Stimulated activated naive CD8-positive, alpha-beta T cell treated with anti-CD3 and anti-CD28 coated beads, Interleukin-15, Interleukin-2, amounts not matched to agents 100 U/mL and 50 U/mL, for 24 hours (primary cell): ENCODE data around the gene PCBP3.
"Not testable (repeated sequence)": the region's sequence is repeated elsewhere in the genome, so short reads cannot be mapped to it uniquely, and the experiment has no call there.

ENCODE experiments used
- ATAC-seq: fragments of 150-1000 bp; cut with Tn5 transposase; one replicate; pipeline ENCODE4 v1.10.0; 2021
- DNase-seq: peaks from one replicate; pipeline ENCODE4 v3.0.0; 2021

Gene PCBP3

GRCh38 chr21:45969921-45970673 lies 326.6 kb downstream of the PCBP3 start:
- ATAC-seq (no peak), DNase-seq (no peak)

- DNase-seq = peak; percentile 80
- ATAC-seq = peak; percentile 62
These were observed 327.4 kb downstream of the PCBP3 start for GRCh38 chr21:45970674-45971615.

- DNase-seq = no peak
- ATAC-seq = no peak
These were observed 328.3 kb downstream of the PCBP3 start for GRCh38 chr21:45971616-45972352.

GRCh38 chr21:45972353-45972715 lies 328.8 kb downstream of the PCBP3 start:
- no peak for ATAC-seq

GRCh38 chr21:45972716-45973474 lies 329.4 kb downstream of the PCBP3 start:
- peak; percentile 28 for DNase-seq
- ATAC-seq = peak; percentile 8

More at GRCh38 chr21:45972353-45972715, 328.8 kb downstream of the PCBP3 start:
- peak; percentile 18 for DNase-seq

GRCh38 chr21:45973475-45974072 lies 330.0 kb downstream of the PCBP3 start:
- ATAC-seq (peak; percentile 80), DNase-seq (peak; percentile 88)

GRCh38 chr21:45974073-45975019 lies 330.8 kb downstream of the PCBP3 start:
- peak; percentile 55 for DNase-seq
- ATAC-seq = peak; percentile 13

- DNase-seq (peak; percentile 17), ATAC-seq (no peak)
These were observed 331.6 kb downstream of the PCBP3 start for GRCh38 chr21:45975020-45975666.

- not testable (repeated sequence) for ATAC-seq, DNase-seq
These were observed 332.3 kb downstream of the PCBP3 start for GRCh38 chr21:45975667-45976409.

- DNase-seq (no peak), ATAC-seq (no peak)
These were observed 333.3 kb downstream of the PCBP3 start for GRCh38 chr21:45976701-45977311.

- no peak for ATAC-seq
These were observed 333.9 kb downstream of the PCBP3 start for GRCh38 chr21:45977396-45977795.

GRCh38 chr21:45979141-45979631 lies 335.7 kb downstream of the PCBP3 start:
- ATAC-seq = peak; percentile 51
- DNase-seq = peak; percentile 19

More at GRCh38 chr21:45977396-45977795, 333.9 kb downstream of the PCBP3 start:
- no peak for DNase-seq

GRCh38 chr21:45979651-45980050 lies 336.1 kb downstream of the PCBP3 start:
- no peak for ATAC-seq
- peak; percentile 24 for DNase-seq

GRCh38 chr21:45980271-45980670 lies 336.7 kb downstream of the PCBP3 start:
- ATAC-seq (no peak), DNase-seq (no peak)

GRCh38 chr21:45980697-45981096 lies 337.2 kb downstream of the PCBP3 start:
- DNase-seq (no peak), ATAC-seq (no peak)

- peak; percentile 56 for ATAC-seq
- peak; percentile 66 for DNase-seq
These were observed 337.9 kb downstream of the PCBP3 start, which contains the start of gene COL6A1 for GRCh38 chr21:45981151-45982091. COL6A1 (plus strand) TSS chr21:45981770; CDS start chr21:45981851, 81 bp downstream.
